ENCODE data around the gene HS2ST1. TPM values are rescaled to one million over a fixed set of nuclear protein-coding genes. Genes with fewer than 3 reads are reported as not detected.

HS2ST1 gene
- total RNA-seq, 2 donors from 2014 or later, result 21.3 to 23.5 TPM

GRCh38 chr1:87093286-87093685 lies 178.9 kb downstream of the HS2ST1 start:
- no peaks in the 10 kb centered on the region for H3K36me3 ChIP-seq
- H3K27me3 ChIP-seq, result no peaks in the 10 kb centered on the region
- no peaks in the 10 kb centered on the region for H3K9me3 ChIP-seq
- no peak overlapping the region for H3K9ac ChIP-seq (ENCODE audit: low read depth in 2 of 2, low read length in 2 of 2)
- no peak for DNase-seq
- H3K27ac ChIP-seq, result no peak overlapping the region
- no peaks in the 10 kb centered on the region for H3K4me1 ChIP-seq
- intact Hi-C loops (cut with DNase I), result no loop called here
- no peak overlapping the region for H3K4me3 ChIP-seq
- no peak for TF ChIP-seq CTCF (IDR thresholded peaks at IDR 0.05)

GRCh38 chr1:87094238-87094637 lies 179.8 kb downstream of the HS2ST1 start:
- Histone ChIP-seq H3K27me3 (no peaks in the 10 kb centered on the region), H3K27ac (no peak overlapping the region), H3K9me3 (no peaks in the 10 kb centered on the region), H3K4me1 (no peaks in the 10 kb centered on the region), H3K4me3 (no peak overlapping the region), H3K9ac (ENCODE audit: low read depth in 2 of 2, low read length in 2 of 2) (no peak overlapping the region), H3K36me3 (no peaks in the 10 kb centered on the region)
- DNase-seq, result no peak
- intact Hi-C loops (cut with DNase I), result no loop called here
- no peak for TF ChIP-seq CTCF (IDR thresholded peaks at IDR 0.05)

- intact Hi-C loops (cut with DNase I), result no loop called here
- no peak for DNase-seq
- Histone ChIP-seq H3K4me1 (no peaks in the 10 kb centered on the region), H3K36me3 (no peaks in the 10 kb centered on the region), H3K27me3 (no peaks in the 10 kb centered on the region), H3K27ac (no peak overlapping the region), H3K4me3 (no peak overlapping the region), H3K9me3 (no peaks in the 10 kb centered on the region), H3K9ac (ENCODE audit: low read depth in 2 of 2, low read length in 2 of 2) (no peak overlapping the region)
- TF ChIP-seq CTCF (IDR thresholded peaks at IDR 0.05), result no peak
These were observed 185.8 kb downstream of the HS2ST1 start for GRCh38 chr1:87100271-87100670.

- H3K9me3 ChIP-seq, result no peaks in the 10 kb centered on the region
These were observed 188.6 kb downstream of the HS2ST1 start for GRCh38 chr1:87103074-87103473.

GRCh38 chr1:87104140-87104539 lies 189.7 kb downstream of the HS2ST1 start:
- Histone ChIP-seq H3K9ac (ENCODE audit: low read depth in 2 of 2, low read length in 2 of 2) (no peak overlapping the region), H3K27ac (no peak overlapping the region), H3K4me3 (no peak overlapping the region), H3K36me3 (no peaks in the 10 kb centered on the region), H3K27me3 (no peaks in the 10 kb centered on the region), H3K9me3 (no peaks in the 10 kb centered on the region), H3K4me1 (no peaks in the 10 kb centered on the region)
- DNase-seq, result no peak
- intact Hi-C loops (cut with DNase I), result no loop called here
- TF ChIP-seq CTCF (IDR thresholded peaks at IDR 0.05), result no peak

More at GRCh38 chr1:87103074-87103473, 188.6 kb downstream of the HS2ST1 start:
- H3K36me3 ChIP-seq, result no peaks in the 10 kb centered on the region
- H3K4me1 ChIP-seq, result no peaks in the 10 kb centered on the region
- no peak overlapping the region for H3K4me3 ChIP-seq
- TF ChIP-seq CTCF (IDR thresholded peaks at IDR 0.05), result no peak
- H3K9ac ChIP-seq (ENCODE audit: low read depth in 2 of 2, low read length in 2 of 2), result no peak overlapping the region
- no peak overlapping the region for H3K27ac ChIP-seq
- no peaks in the 10 kb centered on the region for H3K27me3 ChIP-seq
- no peak for DNase-seq
- intact Hi-C loops (cut with DNase I), result no loop called here

- no peaks in the 10 kb centered on the region for H3K9me3 ChIP-seq
These were observed 190.5 kb downstream of the HS2ST1 start for GRCh38 chr1:87104945-87105344.

More at GRCh38 chr1:87104945-87105344, 190.5 kb downstream of the HS2ST1 start:
- no peaks in the 10 kb centered on the region for H3K4me1 ChIP-seq
- DNase-seq, result no peak
- H3K36me3 ChIP-seq, result no peaks in the 10 kb centered on the region
- no peak for TF ChIP-seq CTCF (IDR thresholded peaks at IDR 0.05)
- intact Hi-C loops (cut with DNase I), result no loop called here
- H3K27ac ChIP-seq, result no peak overlapping the region
- H3K27me3 ChIP-seq, result no peaks in the 10 kb centered on the region
- H3K4me3 ChIP-seq, result no peak overlapping the region
- no peak overlapping the region for H3K9ac ChIP-seq (ENCODE audit: low read depth in 2 of 2, low read length in 2 of 2)
